ENCODE measurements around the gene BFSP2.

BFSP2 gene

GRCh38 chr3:133383741-133384140 is 16.1 kb upstream of the BFSP2 start:
- DNase-seq (ENCODE audit: low spot score): no peak

GRCh38 chr3:133384331-133385027 is 15.4 kb upstream of the BFSP2 start:
- peak; percentile 12 for DNase-seq (ENCODE audit: low spot score)

GRCh38 chr3:133386876-133387275 is 13.0 kb upstream of the BFSP2 start:
- no peak for DNase-seq (ENCODE audit: low spot score)

GRCh38 chr3:133387341-133387740 is 12.5 kb upstream of the BFSP2 start:
- no peak for DNase-seq (ENCODE audit: low spot score)

GRCh38 chr3:133388696-133389395 is 11.0 kb upstream of the BFSP2 start:
- no peak for DNase-seq (ENCODE audit: low spot score)

- DNase-seq (ENCODE audit: low spot score): no peak
These were observed 9.1 kb upstream of the BFSP2 start for GRCh38 chr3:133390715-133391114.

- DNase-seq (ENCODE audit: low spot score): no peak
These were observed 6.7 kb upstream of the BFSP2 start for GRCh38 chr3:133393204-133393603.

GRCh38 chr3:133393691-133394474 is 6.0 kb upstream of the BFSP2 start:
- DNase-seq (ENCODE audit: low spot score): no peak

- DNase-seq (ENCODE audit: low spot score): no peak
These were observed 5.1 kb upstream of the BFSP2 start for GRCh38 chr3:133394561-133395311.

GRCh38 chr3:133396906-133397305 is 3.0 kb upstream of the BFSP2 start:
- no peak for DNase-seq (ENCODE audit: low spot score)

- no peak for DNase-seq (ENCODE audit: low spot score)
These were observed 1.7 kb downstream of the BFSP2 start for GRCh38 chr3:133401374-133402135.

GRCh38 chr3:133404920-133405319 is 5.1 kb downstream of the BFSP2 start:
- no peak for DNase-seq (ENCODE audit: low spot score)

GRCh38 chr3:133408366-133408765 is 8.5 kb downstream of the BFSP2 start:
- no peak for DNase-seq (ENCODE audit: low spot score)

- DNase-seq (ENCODE audit: low spot score): no peak
These were observed 9.1 kb downstream of the BFSP2 start for GRCh38 chr3:133408961-133409360.

GRCh38 chr3:133410191-133410892 is 10.5 kb downstream of the BFSP2 start:
- DNase-seq (ENCODE audit: low spot score): no peak

GRCh38 chr3:133412183-133413132 is 12.6 kb downstream of the BFSP2 start:
- DNase-seq (ENCODE audit: low spot score): no peak

- DNase-seq (ENCODE audit: low spot score): peak; percentile 13
These were observed 13.5 kb downstream of the BFSP2 start for GRCh38 chr3:133413161-133414020.

GRCh38 chr3:133414021-133414392 is 14.2 kb downstream of the BFSP2 start:
- no peak for DNase-seq (ENCODE audit: low spot score)

GRCh38 chr3:133418361-133418760 is 18.5 kb downstream of the BFSP2 start:
- DNase-seq (ENCODE audit: low spot score): no peak

All from RKO (cell line).